A549 (cell line): Measurements from ENCODE around the gene OPALIN.

Experiments used
- BHLHE40 ChIP-seq: IDR thresholded peaks from 2 replicates; pipeline ENCODE4 v1.6.1; 2012; ENCODE audit warnings: low read depth, low read length, inconsistent platforms
- CTCF ChIP-seq: fragments of >200 bp; sonication (Bioruptor Twin); formaldehyde crosslinking; IDR thresholded peaks from 3 replicates; pipeline ENCODE4 v1.5.1; 2016
- MAX ChIP-seq: IDR thresholded peaks from 2 replicates; pipeline ENCODE4 v1.6.1; 2012
- POLR2A ChIP-seq: IDR thresholded peaks from 2 replicates; pipeline ENCODE4 v1.6.1; 2012; ENCODE audit warnings: mild to moderate bottlenecking, low read length
- RNF2 ChIP-seq: fragments of 200-600 bp; sonication (generic); IDR thresholded peaks from 2 replicates; pipeline ENCODE4 v1.6.1; 2016; ENCODE audit warnings: low read depth, mild to moderate bottlenecking, antibody characterized with exemption, moderate library complexity, borderline replicate concordance
- ZFP36 ChIP-seq: fragments of 450-650 bp; IDR thresholded peaks from 2 replicates; pipeline ENCODE4 v1.6.1; 2014; ENCODE audit warnings: borderline replicate concordance; ENCODE audit not compliant: partially characterized antibody
- TF ChIP-seq, protein P1 (sequence below): IDR thresholded peaks from 2 replicates; pipeline ENCODE4 v1.6.1; 2012

DNA sequence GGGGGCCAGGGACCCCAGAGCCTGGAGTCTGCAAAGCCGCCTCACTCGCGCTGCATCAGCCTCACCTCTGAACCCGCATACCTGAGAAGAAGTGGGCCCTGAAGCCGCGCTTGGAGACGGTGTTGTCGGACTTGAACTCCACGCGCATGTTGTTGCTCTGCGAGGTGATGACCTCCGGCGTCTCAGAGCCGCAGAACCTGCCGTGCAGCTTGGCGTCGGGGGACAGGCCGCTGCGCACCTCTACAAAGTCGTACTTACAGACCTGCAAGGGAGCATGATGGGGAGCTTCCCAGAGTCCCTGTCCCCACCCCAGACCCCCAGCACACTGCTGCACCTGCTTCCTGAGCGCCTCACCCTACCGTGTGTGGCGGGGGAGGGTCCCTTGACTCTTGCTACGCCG is 25.7 kb upstream of the OPALIN start:
- TF ChIP-seq CTCF: no peak
- no peak for TF ChIP-seq MAX
- no peak for TF ChIP-seq RNF2
- no peak for TF ChIP-seq POLR2A
- TF ChIP-seq BHLHE40: no peak
- no peak for TF ChIP-seq ZFP36
- TF ChIP-seq, protein P1, sequence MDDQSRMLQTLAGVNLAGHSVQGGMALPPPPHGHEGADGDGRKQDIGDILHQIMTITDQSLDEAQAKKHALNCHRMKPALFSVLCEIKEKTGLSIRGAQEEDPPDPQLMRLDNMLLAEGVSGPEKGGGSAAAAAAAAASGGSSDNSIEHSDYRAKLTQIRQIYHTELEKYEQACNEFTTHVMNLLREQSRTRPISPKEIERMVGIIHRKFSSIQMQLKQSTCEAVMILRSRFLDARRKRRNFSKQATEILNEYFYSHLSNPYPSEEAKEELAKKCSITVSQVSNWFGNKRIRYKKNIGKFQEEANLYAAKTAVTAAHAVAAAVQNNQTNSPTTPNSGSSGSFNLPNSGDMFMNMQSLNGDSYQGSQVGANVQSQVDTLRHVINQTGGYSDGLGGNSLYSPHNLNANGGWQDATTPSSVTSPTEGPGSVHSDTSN: no peak
